ENCODE measurements around the gene HDAC9.

The HDAC9 gene

DNA sequence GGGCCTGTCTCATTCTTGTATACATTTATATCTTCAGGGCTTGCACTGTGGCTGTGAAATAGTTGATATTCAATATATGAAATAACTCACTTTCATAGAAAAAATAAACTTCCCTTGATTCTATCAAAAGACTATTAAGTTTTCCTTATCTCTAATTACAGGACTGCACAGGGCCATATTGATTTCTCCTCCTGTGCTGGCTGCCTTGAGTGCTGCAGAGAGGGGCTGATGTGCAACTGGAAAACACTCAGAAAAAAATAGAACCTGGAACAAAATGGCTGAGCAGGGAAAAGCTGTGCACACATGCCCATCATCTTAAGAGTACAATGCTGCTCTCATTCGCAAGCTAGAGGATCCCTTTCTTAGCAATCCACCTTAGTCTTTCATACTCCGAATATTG lies 5.9 kb upstream of the HDAC9 start:
- H3K4me3 ChIP-seq (ENCODE audit: low read depth, low read length): no peak overlapping the region
- no peak for DNase-seq (ENCODE audit: low read depth)

DNA sequence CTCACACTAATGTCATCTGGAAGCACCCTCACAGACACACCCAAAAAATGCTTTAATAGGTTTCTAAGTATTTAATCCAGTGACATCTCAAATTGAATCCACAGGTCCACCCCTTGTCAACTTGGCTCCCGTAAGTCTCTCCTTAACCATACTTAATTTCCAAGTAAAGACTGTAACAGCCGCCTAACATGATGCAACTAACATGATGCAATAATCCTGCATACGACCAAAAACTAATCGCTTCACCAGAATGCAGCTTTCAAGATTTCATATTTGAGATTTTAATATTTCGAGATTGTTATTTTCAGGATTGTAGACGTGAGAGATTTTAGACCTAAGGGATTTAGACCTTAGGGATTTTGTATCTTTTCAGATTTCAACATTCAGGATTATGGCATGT lies 3.7 kb upstream of the HDAC9 start:
- no peak for DNase-seq (ENCODE audit: low read depth)
- H3K4me3 ChIP-seq (ENCODE audit: low read depth, low read length): no peak overlapping the region

DNA sequence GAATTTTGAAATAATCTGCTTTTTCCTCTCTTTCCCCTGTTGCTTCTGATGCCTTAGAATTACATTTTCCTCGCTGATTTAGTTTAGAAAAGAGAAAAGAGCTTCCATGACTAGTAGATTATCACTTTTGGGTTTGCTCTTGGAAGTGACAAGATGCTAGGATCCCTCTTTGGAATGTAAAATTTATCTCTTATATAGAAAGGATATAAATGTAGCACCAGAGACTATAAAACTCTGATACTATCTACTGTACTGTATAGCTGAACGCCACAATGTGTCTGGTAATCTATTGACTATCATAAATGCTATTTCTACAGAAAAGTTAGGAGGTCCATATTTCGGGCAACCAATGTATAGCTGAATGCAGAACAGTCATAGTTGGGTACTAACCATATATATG lies 1.1 kb upstream of the HDAC9 start:
- DNase-seq (ENCODE audit: low read depth): no peak
- H3K4me3 ChIP-seq (ENCODE audit: low read depth, low read length): no peak overlapping the region

DNA sequence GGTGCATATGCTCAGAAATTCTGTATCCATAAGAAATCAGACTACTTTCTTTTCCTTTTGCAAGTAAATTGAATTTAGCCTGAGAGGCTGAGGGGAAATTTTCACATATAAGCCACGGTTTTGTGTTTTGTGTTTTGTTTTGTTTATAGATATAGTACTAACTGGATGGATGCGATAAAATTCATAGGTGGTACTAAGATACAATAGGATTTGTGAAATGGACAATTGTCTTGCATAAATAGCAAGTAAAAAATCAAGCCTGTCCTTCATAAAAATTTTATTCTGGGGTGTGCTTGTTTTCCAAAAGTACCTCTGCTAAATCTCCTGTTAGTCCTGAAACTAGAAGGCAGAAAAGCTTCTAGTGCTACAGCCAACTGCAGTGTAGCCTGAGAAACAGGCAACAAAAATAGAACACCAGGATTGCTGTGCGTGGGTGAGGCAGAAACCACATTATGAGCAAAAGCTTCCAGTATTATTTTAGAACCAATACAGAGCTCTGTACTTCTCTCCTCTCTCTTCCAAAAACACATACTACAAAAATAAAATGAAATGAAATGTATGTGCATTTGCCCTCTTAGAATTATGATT lies 634 bp upstream of the HDAC9 start:
- H3K4me3 ChIP-seq (ENCODE audit: low read depth, low read length): peak overlapping the region; percentile 32
- no peak for DNase-seq (ENCODE audit: low read depth)

DNA sequence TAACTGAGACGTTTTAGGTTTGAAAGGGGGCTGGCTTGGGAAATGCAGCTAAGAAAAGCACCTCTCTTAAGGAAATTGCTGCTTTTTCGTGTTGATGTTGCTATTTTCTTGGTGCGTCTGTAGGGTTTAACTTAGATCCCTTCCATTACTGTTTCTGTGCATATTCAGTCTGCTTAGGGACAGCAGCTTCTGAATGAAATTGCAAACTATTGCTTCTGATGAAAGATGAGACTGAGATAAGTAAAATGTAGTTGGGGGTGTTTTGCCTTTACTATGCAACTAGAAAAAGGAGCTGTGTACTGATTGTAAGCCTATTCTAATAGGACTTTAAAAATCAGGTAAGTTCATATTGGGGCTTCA lies 772 bp downstream of the HDAC9 start:
- H3K4me3 ChIP-seq (ENCODE audit: low read depth, low read length): peak overlapping the region; percentile 32
- DNase-seq (ENCODE audit: low read depth): no peak

DNA sequence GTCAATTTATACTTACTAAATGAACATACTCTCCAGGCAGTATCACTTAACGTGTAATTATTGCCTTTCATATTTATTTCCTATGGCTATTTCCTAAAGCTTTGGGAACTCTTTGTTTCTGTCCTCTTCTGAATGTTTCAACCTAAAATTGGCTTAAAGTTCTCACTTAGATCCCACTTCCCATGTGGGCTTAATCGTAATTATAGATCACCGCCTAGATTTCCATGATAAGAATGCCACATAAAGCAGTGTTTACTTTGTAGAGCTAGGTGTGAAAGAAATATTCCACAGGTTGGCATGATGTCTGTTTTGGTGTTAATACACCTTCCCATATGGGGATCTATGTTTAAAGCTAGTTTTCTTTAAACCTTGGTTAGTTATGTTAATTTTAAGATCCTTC lies 1.5 kb downstream of the HDAC9 start:
- H3K4me3 ChIP-seq (ENCODE audit: low read depth, low read length): no peak overlapping the region
- DNase-seq (ENCODE audit: low read depth): no peak

DNA sequence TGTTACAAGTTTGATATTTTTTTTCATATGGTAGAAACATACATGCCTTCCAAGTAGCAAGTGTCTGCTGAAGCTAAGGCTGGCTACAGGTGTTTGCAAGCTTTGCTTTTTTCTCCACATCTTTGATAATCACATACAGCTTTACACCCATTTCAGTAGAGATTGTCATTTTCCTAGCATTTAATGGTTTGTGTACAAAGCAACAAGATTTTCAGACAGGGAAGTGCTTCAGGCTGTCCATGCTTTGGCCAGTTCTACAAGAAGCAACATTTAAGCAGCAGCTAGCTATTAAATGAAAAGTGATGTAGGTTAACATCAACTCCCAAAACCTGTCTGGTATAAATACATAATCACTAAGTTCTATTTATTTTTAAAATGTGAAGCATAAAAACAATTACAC lies 2.3 kb downstream of the HDAC9 start:
- no peak overlapping the region for H3K4me3 ChIP-seq (ENCODE audit: low read depth, low read length)

DNA sequence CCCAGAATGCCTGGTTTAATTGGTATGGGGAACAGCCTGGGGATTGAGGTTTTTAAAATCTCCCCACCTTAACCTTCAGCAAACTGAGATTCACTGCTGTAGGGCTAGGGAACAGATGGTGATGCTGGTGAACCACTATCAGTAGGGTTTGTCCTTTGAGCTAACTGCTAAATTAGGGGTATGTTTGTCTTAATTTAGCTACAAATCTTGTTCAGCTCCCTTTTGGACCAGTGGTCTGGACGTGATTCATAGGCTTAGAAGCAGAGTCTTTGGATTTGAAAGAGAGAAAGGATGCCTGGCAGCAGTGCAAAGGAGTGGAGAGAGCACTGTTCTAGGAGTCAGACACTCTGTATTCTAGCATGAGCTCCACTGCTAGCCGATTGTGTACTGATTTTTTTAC lies 2.8 kb downstream of the HDAC9 start:
- H3K4me3 ChIP-seq (ENCODE audit: low read depth, low read length): no peak overlapping the region
- DNase-seq (ENCODE audit: low read depth): no peak

More for the DNA sequence above, 2.3 kb downstream of the HDAC9 start:
- DNase-seq (ENCODE audit: low read depth): no peak

DNA sequence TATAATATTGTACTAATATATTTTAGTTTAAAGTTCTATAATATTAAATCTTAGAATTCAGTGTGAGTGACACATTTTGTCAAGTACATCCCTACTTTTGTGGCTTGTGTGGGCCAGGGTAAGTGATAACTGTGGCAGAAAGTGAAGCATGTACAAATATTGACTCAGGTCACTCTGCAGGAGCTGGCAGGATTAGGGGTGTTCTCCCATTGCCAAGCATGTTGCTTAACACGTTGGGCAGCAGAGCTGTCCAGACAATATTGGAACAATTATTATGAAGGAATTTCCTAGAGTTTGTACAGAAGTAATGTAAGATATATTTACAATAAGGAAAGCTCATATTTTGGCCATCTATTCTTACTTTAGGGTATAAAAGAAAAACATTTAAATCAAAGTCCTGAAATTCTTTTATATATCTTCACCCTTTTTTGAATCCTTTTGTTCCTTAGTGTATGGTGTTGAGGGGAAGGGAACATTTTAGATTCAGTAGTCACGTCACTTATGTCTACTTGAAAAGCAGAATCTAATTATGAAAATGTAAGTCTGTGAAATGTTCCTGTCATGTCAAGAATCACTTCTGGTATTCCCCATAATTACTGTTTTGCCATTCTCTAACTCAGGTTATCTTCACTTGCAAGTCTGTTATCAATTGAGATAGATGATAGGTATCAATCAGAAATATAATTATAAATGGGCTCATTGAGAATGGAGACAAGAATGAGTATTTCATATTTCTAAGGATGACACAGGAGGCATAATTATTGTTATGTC lies 4.0 kb downstream of the HDAC9 start:
- no peak overlapping the region for H3K4me3 ChIP-seq (ENCODE audit: low read depth, low read length)
- no peak for DNase-seq (ENCODE audit: low read depth)

DNA sequence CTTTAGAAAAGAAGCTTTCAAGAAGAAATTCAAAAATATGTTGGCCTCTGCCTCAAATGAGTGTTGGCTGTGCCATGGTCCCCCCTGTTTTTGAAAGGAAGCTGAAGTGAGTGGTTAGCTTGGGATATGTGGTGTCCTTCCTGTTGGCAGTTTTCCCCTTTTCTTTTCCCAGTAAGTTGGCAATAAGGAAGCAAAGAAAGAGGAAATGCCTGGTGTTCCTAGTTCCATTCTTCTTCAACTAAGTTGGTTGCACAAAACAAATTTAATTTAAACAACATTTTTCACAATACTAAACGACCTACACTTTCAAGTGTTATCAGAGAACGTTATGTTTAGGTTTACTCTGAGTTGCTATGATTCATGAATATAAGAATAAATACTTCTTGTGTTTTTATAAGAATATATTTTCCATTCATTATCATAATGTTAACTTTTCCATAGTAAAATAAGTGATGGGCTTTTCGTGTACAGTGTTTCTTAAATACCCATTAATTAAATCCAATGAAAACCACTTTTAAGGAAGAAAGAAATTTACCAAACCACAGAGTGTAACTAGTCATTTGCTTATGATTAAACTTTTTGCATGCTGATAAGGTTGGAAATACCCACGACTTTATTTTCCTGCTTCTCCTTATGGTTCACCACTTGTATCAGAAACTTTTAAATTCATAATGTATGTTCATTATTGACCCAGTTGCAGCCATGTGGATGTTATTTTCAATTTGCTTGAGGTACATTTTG lies 7.7 kb downstream of the HDAC9 start:
- no peak for DNase-seq (ENCODE audit: low read depth)
- H3K4me3 ChIP-seq (ENCODE audit: low read depth, low read length): no peak overlapping the region

DNA sequence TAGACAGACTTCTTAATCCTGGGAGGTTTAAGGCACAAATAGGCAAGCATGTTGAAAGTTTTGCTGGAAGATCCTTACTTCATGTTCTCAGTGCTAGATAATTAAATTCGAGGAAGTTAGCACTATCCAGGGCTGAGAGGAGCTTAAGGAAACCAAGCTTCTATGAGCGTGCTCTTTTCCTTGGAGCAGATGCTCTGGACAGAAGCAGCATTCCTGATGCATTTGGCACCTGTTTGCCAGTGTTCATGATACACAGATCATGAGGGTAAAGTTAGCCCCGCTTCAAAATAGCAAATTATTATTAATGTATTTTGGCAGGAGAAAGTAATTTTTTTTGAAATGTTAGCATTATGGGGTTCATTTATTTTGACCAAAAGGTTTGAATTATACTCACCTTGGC lies 9.4 kb downstream of the HDAC9 start:
- no peak for DNase-seq (ENCODE audit: low read depth)
- no peak overlapping the region for H3K4me3 ChIP-seq (ENCODE audit: low read depth, low read length)

DNA sequence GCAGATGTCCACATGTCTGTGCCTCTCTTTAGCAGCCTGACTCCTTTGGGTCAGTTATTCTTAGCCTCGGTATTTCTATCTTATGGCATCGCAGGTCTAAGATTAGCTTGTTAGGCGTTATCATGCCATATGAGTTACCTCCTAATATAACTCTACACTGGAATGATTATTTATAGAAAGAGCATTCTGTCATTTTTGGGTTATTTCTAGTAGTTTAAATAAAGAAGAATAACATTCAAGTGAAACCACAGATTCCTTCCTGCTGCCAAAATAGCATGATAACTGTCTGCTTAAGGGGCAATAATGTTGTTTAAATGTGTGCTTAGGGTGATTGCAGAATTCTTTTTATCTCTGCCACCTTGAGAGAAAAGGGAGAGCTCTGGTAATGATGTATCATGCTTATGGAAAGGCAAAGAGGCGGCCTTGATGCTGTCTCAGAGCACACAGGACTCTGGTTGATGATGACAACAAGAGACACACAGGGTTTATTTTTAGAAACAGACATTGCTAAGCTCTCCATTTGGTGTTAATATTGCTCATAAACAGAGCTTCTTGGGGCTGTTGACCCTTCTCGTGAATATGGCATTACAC lies 10.4 kb downstream of the HDAC9 start:
- DNase-seq (ENCODE audit: low read depth): no peak
- H3K4me3 ChIP-seq (ENCODE audit: low read depth, low read length): no peak overlapping the region

DNA sequence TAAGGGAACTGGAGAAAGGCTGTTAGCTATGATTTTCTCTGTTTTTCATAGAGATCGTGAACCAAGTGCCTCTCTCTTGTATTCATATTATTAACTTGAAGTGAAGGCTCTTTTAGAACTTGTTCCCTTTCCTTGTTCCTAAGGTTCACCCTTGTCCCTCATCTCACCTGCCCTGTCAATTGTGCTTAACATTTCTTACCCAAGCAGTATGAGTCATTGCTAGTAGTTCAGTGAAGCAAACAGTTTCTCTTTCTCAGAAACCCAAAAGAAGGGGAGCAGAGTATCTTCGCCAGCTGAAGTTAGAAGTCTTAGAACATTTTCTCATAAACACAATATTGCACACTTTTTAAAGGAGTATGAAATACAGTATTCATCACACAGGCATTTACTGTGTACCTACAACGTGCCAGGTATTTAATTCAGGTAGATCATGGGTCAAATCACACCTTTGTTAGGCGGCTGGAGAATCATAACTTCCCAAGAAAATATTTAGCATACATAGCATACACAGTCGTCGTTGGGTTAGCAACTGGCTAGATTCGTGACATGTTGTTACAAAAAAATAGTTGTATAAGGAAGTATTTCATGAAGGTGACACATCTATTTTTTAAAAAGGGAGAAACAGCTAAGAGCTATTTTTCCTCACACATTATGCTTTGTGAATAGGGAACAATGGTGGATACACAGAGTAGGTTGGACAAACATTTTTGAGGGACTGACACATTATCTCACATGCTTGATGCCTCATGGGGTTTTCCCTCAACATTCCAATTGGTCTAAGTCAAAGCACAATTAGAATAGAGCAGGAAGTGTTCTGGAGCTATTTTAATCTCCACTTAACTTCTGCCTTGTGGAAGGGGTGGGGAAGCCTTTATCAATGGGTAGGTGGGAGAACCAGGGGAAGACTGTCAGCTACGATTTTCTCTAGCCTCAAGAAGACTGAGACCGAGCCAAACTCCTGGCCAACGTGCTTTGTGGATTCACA lies 13.2 kb downstream of the HDAC9 start:
- peak; percentile 85 for DNase-seq (ENCODE audit: low read depth)

DNA sequence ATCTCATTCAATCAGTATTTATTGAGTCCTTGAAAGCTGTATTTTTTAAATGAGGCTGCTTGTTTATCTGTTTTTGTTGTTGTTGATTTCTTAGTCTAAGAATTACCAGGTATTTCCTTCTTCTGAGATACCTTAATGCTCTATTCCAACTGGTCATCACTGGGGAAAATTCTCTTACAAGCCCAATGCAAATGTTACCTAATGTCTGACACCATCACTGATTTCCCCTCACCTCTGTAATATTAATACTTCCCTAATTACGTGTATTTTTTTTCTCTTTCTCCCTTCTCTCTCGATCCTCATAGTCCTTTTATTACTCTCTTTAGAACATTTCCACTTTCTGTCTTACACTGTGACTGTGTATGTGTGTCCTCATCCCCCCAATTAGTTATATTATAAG lies 13.9 kb downstream of the HDAC9 start:
- H3K4me3 ChIP-seq (ENCODE audit: low read depth, low read length): peak overlapping the region; percentile 38
- DNase-seq (ENCODE audit: low read depth): no peak

More for the DNA sequence above, 13.2 kb downstream of the HDAC9 start:
- H3K4me3 ChIP-seq (ENCODE audit: low read depth, low read length): peak overlapping the region; percentile 38

DNA sequence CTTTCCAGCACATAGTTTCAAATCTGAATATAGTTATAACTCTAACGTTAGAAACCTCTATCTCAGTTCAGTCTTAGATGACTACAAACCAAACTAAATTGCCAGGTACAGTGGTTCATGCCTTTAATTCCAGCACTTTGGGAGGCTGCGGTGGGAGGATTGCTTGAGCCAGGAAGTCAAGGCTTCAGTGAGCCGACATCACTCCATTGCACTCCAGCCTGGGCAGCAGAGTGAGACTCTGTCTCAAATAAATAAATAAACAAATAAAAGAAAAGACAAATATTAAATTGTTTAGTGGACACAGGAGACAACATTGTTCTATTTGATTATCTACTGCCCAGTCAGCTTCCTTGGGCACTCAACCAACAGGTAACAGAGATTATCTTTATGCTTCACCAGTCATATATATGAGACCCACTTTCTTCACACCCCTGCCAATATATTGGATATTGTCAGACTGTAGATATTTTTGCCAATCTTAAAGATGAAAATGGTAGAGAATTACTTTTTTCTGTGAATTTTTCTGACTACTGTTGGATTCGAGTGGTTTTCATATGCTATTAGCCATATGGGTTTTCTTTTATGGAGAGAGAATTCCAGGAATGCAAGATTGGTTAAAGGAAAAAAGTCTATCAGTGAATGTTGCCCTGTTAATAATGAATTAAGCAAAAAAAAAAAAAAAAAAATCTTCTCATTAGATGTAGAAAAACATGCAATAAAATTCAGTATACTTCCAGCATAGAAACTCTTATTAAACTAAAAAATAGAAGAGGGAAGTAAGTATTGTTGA lies 16.0 kb downstream of the HDAC9 start:
- H3K4me3 ChIP-seq (ENCODE audit: low read depth, low read length): no peak overlapping the region
- no peak for DNase-seq (ENCODE audit: low read depth)

DNA sequence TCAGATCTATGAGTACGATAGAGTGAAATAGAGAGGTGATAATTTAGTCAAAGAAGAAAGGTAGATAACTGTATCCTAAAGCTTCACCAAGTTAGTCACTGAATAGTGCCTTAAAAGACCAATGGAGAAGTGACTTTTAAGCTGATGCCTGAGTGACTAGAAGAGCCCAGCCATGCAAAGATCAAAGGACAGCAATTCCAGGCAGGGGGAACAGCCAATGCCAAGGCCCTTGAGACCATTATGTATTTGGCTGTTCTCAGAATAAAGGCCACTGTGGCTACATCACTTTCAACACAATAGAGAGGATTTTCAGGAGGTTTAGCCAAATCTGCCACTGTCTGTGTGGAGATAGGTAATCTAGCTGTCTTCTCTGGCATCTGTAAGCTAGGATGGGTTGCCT lies 17.8 kb downstream of the HDAC9 start:
- DNase-seq (ENCODE audit: low read depth): no peak
- H3K4me3 ChIP-seq (ENCODE audit: low read depth, low read length): no peak overlapping the region

DNA sequence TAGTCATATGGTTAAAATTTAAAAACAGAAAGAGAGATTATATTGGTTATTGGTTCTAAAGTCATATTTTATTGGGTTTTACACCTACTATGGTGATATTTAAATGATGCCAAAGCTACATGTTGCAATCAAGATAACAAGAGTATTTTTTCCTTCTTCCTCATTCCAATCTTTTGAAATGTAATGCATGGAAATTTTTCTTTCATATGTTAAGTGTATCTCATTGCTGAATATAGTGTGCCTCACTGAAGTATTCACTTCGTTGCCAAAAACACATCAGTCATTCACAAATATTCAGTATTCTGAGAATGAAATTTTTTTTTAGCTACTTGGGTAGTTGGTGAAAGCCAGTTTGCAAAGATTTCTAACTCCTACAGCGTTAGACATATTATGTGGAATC lies 19.5 kb downstream of the HDAC9 start:
- no peak overlapping the region for H3K4me3 ChIP-seq (ENCODE audit: low read depth, low read length)
- no peak for DNase-seq (ENCODE audit: low read depth)

DNA sequence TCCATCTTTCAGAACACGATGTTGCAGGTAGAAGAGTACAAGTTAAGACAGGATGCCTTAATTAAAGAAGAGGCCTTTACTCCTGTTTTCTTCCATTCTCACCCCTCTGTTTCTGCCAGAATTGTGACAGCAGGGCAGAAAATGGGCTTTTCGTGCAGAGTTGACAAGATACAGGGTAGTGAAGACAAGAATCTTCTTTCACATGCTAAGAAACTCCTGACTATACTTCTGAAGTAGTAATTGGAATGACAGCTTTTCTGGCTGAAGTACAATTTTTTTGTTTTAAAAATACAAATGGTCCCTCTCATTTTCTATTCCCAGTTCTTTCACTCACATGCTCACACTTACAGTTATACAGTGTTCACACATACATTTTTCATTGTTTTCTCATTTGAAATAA lies 22.1 kb downstream of the HDAC9 start:
- H3K4me3 ChIP-seq (ENCODE audit: low read depth, low read length): no peak overlapping the region

DNA sequence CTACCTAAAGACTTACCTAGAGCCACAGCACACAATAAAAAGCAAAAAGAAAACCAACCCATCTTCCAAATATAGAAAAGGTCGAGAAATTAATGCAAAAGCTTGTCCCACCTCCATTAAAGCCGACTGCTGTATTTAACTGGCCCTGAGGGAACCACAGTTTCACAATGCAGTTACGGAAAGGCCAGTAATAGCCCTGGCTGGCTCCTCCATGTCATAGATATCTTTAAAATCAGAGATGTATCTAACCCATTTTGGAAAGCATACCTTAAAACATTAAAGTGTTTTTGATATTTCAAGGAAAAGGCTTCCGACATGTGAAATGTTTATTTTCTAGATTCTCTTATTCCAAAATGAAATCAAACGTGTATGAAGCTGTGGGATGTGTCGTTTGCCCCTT lies 23.0 kb downstream of the HDAC9 start:
- H3K4me3 ChIP-seq (ENCODE audit: low read depth, low read length): no peak overlapping the region
- no peak for DNase-seq (ENCODE audit: low read depth)

More for the DNA sequence above, 22.1 kb downstream of the HDAC9 start:
- no peak for DNase-seq (ENCODE audit: low read depth)

Measured in skeletal muscle cell (primary cell).